A673 (cell line): ENCODE data around the gene B3GALT2. TPM values are rescaled to one million over a fixed set of nuclear protein-coding genes. Genes with fewer than 3 reads are reported as not detected.

Source experiments
- BruUV-seq: library from RNA; stranded (reverse); fragments of 400-500 nt; replicated peaks from 2 replicates; lab custom pipeline; 2021; lab: Mats Ljungman, UMichigan
- CTCF ChIA-PET: fragments of 300-600 bp; sonication (Branson Sonifier 250); formaldehyde crosslinking; loops from one replicate; lab custom pipeline; 2022; ENCODE audit warnings: antibody characterized with exemption; lab: Charles Lee
- POLR2A ChIA-PET: fragments of 300-600 bp; sonication (Branson Sonifier 250); formaldehyde crosslinking; loops from one replicate; lab custom pipeline; 2022; ENCODE audit warnings: antibody characterized with exemption; ENCODE audit not compliant: low non-redundant PET; lab: Charles Lee
- DNase-seq: peaks from one replicate; pipeline ENCODE4 v3.0.0-alpha.2; 2015; ENCODE audit warnings: low spot score
- H3K27ac ChIP-seq: fragments of 200-600 bp; sonication (generic); 2 replicates; pipeline ENCODE4 v1.5.1; 2016; ENCODE audit warnings: mixed run types, low read depth, mild to moderate bottlenecking, mixed read lengths, antibody characterized with exemption, low read length; ENCODE audit not compliant: poor library complexity, severe bottlenecking
- H3K27me3 ChIP-seq: fragments of 200-600 bp; sonication (generic); replicated peaks from 2 replicates; pipeline ENCODE4 v1.6.1; 2017; ENCODE audit warnings: mixed run types, low read depth, mild to moderate bottlenecking, mixed read lengths, antibody characterized with exemption, low read length; ENCODE audit not compliant: insufficient read depth, poor library complexity
- H3K36me3 ChIP-seq: fragments of 200-600 bp; sonication (generic); 2 replicates; pipeline ENCODE4 v1.6.1; 2016; ENCODE audit warnings: mixed run types, mild to moderate bottlenecking, mixed read lengths, antibody characterized with exemption, low read length; ENCODE audit not compliant: insufficient read depth, poor library complexity, severe bottlenecking
- H3K4me1 ChIP-seq: fragments of 200-600 bp; sonication (generic); 2 replicates; pipeline ENCODE4 v1.6.1; 2017; ENCODE audit warnings: mixed run types, mild to moderate bottlenecking, mixed read lengths, antibody characterized with exemption, low read length; ENCODE audit not compliant: insufficient read depth, poor library complexity, severe bottlenecking
- H3K4me3 ChIP-seq: fragments of 200-600 bp; sonication (generic); 2 replicates; pipeline ENCODE4 v1.5.1; 2016; ENCODE audit warnings: low read depth, mixed run types, mild to moderate bottlenecking, mixed read lengths, low read length; ENCODE audit not compliant: poor library complexity, severe bottlenecking
- H3K9me3 ChIP-seq: fragments of 200-600 bp; sonication (generic); 2 replicates; pipeline ENCODE4 v1.6.1; 2016; ENCODE audit warnings: mixed run types, low read depth, mild to moderate bottlenecking, mixed read lengths, antibody characterized with exemption, low read length; ENCODE audit not compliant: poor library complexity, severe bottlenecking
- EZH2 ChIP-seq: fragments of 200-600 bp; sonication (generic); IDR thresholded peaks from 2 replicates; pipeline ENCODE4 v1.6.1; 2017; ENCODE audit warnings: borderline replicate concordance, low read depth, mild to moderate bottlenecking, mixed read lengths, antibody characterized with exemption, low read length; ENCODE audit not compliant: poor library complexity, severe bottlenecking
- intact Hi-C: fragments of 100-400 bp; cut with micrococcal nuclease; formaldehyde crosslinking; loops from one replicate; pipeline ENCODE4 v1.10.0; 2022; ENCODE audit not compliant: unreplicated experiment
- total RNA-seq: library from RNA; stranded (reverse); gene quantifications from 2 replicates; pipeline ENCODE4 v1.2.3, GENCODE V29; 2021
- TF ChIP-seq, protein P1 (sequence below): fragments of 300-800, 200-600 bp; sonication (generic); conservative IDR thresholded peaks from 2 replicates; pipeline ENCODE4 v1.5.1; 2017; ENCODE audit warnings: low read depth, mild to moderate bottlenecking, antibody characterized with exemption, low read length, moderate library complexity, mixed read lengths

B3GALT2 gene
- total RNA-seq, 1 experiment from 2014 or later, result 0.39 TPM

DNA sequence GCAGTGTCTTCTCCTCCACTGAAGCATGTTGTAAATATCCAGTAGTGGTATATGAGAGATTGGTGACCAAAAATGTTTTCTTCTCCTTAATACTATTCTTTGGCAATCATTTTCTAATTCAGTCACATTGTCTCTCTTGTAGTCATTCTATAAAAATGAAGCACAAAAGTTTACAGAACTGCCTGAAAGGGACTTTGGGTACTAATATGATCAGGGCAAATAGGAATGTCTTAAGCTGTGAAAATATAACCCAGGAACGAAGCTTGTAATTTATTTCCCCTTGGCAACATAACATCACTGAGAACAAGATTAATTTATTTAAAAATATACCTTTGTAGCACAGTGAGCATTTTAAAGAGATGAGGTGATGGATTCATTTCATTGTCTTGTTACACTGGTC, 4.9 kb downstream of the B3GALT2 start:
- no peaks in the 10 kb centered on the region for H3K9me3 ChIP-seq
- H3K27me3 ChIP-seq, result no peaks in the 10 kb centered on the region
- H3K27ac ChIP-seq, result no peak overlapping the region
- H3K36me3 ChIP-seq, result no peaks in the 10 kb centered on the region
- no peak for DNase-seq
- TF ChIP-seq, protein P1, sequence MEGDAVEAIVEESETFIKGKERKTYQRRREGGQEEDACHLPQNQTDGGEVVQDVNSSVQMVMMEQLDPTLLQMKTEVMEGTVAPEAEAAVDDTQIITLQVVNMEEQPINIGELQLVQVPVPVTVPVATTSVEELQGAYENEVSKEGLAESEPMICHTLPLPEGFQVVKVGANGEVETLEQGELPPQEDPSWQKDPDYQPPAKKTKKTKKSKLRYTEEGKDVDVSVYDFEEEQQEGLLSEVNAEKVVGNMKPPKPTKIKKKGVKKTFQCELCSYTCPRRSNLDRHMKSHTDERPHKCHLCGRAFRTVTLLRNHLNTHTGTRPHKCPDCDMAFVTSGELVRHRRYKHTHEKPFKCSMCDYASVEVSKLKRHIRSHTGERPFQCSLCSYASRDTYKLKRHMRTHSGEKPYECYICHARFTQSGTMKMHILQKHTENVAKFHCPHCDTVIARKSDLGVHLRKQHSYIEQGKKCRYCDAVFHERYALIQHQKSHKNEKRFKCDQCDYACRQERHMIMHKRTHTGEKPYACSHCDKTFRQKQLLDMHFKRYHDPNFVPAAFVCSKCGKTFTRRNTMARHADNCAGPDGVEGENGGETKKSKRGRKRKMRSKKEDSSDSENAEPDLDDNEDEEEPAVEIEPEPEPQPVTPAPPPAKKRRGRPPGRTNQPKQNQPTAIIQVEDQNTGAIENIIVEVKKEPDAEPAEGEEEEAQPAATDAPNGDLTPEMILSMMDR, result no peak
- TF ChIP-seq EZH2, result no peak
- H3K4me1 ChIP-seq, result peaks cover 54% of the 10 kb centered on the region
- intact Hi-C loops, result loop anchor here (10.0 kb wide), 2 partner anchors 223 to 1113 kb away; no protein-coding TSS in a partner anchor
- no peak overlapping the region for H3K4me3 ChIP-seq
- BruUV-seq, result no TSS peak
- CTCF ChIA-PET, result no interaction called here
- POLR2A ChIA-PET, result interaction anchor here (0.6 kb wide), 1 partner anchor 521 kb away, joined by 3 read pairs; no protein-coding TSS in a partner anchor

DNA sequence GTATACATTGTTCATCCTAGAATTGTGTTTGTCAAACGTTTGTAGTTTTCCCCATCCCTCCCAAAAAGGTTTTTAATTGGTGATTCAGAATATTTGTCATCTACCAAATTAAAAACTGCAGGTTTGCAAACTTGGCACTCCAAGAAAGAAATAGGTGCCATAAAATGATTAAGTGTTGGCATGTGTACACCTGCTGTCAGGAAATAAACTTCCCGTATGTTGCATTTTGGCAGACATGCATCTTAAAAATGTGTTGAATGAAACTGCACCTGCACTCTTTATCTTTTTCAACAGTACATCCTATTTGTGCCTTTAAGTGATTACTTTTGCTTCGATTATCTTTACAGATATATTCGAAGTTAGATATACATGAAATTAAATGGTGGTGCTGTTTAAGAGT, 7.3 kb downstream of the B3GALT2 start:
- CTCF ChIA-PET, result no interaction called here
- POLR2A ChIA-PET, result no interaction called here
- Histone ChIP-seq H3K27ac (no peak overlapping the region), H3K27me3 (no peaks in the 10 kb centered on the region), H3K4me3 (no peak overlapping the region), H3K36me3 (no peaks in the 10 kb centered on the region), H3K9me3 (no peaks in the 10 kb centered on the region), H3K4me1 (peaks cover 38% of the 10 kb centered on the region)
- TF ChIP-seq EZH2, result no peak
- TF ChIP-seq, protein P1, result no peak
- no TSS peak for BruUV-seq
- intact Hi-C loops, result loop anchor here (5.0 kb wide), 1 partner anchor 168 kb away; no protein-coding TSS in a partner anchor
- no peak for DNase-seq

DNA sequence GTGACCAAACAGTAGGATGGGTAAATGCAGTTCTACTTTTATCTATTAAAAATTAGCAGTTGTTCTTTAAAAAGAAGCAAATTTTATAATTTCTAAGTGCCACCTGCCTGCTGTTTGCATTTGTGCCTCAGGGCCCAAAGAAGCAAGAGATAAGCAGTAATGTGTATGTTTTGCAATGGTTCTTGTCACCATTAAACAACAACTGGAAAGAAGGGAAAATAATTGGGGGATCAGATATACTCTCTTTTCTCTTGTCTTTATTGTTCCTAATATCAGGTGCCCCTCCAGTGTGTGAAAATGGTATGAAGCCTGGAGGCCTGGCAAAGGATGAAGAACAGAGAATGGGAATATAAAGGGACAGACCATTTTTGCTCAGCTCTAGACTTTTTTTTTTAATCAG, 9.6 kb downstream of the B3GALT2 start:
- intact Hi-C loops, result loop anchor here (5.0 kb wide), 1 partner anchor 171 kb away; no protein-coding TSS in a partner anchor
- POLR2A ChIA-PET, result no interaction called here
- no peaks in the 10 kb centered on the region for H3K9me3 ChIP-seq

More for the DNA sequence above, 9.6 kb downstream of the B3GALT2 start:
- no peak for DNase-seq
- CTCF ChIA-PET, result no interaction called here
- BruUV-seq, result no TSS peak
- TF ChIP-seq EZH2, result no peak
- TF ChIP-seq, protein P1, result no peak
- Histone ChIP-seq H3K36me3 (no peaks in the 10 kb centered on the region), H3K27me3 (no peaks in the 10 kb centered on the region), H3K4me1 (peaks cover 21% of the 10 kb centered on the region), H3K4me3 (no peak overlapping the region), H3K27ac (no peak overlapping the region)
